GM12878 (cell line): ENCODE results near the gene KCNIP3.

Source experiments
- MEF2A ChIP-seq: IDR thresholded peaks from 2 replicates; pipeline ENCODE4 v1.6.1; 2011; ENCODE audit warnings: low read depth, mild to moderate bottlenecking, low read length, moderate library complexity; ENCODE audit not compliant: insufficient read depth
- SMC3 ChIP-seq: IDR thresholded peaks from 2 replicates; pipeline ENCODE4 v1.6.1; 2011; ENCODE audit warnings: low read length, improper control_type of control experiment, borderline replicate concordance
- TF ChIP-seq, protein P1 (sequence below), 3 experiments: IDR thresholded peaks in 2 of 3; conservative IDR thresholded peaks in 1 of 3; 2 replicates each; pipeline ENCODE4 v1.5.1; 2011; ENCODE audit warnings: low read depth in 3 of 3, low read length in 3 of 3, mild to moderate bottlenecking in 3 of 3, control low read depth in 2 of 3, moderate library complexity in 2 of 3, inconsistent platforms in 1 of 3, mixed read lengths in 1 of 3; ENCODE audit not compliant: control insufficient read depth in 2 of 3, insufficient read depth in 1 of 3; ENCODE audit errors: extremely low read depth in 1 of 3
- TF ChIP-seq, protein P2 (sequence below): IDR thresholded peaks from 2 replicates; pipeline ENCODE4 v1.6.1; 2012; ENCODE audit warnings: low read length, inconsistent platforms
- TF ChIP-seq, protein P3 (sequence below): fragments of 450-650 bp; IDR thresholded peaks from 2 replicates; pipeline ENCODE4 v1.6.1; 2017; ENCODE audit warnings: antibody characterized with exemption, mild to moderate bottlenecking, moderate library complexity

DNA sequence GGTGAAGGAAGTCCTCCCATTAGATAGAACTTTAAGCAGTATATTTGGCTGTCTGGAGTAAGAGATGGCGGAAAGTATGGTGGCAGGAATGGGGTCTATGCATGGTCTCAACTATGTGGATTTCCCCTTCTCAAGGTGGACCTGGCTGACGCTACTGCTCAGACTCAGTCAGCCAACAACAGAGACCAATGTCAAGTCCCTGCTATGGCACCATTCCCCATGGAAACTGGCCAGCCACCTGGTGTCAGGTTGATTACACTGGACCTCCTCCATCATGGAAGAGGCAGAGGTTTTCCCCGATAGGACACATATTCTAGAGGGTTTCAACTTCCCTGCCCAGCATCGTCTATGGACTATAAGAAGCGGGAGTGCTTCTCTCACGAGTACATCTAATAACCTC is 96.8 kb downstream of the KCNIP3 start:
- no peak for TF ChIP-seq MEF2A
- no peak for TF ChIP-seq SMC3
- TF ChIP-seq, protein P1, sequence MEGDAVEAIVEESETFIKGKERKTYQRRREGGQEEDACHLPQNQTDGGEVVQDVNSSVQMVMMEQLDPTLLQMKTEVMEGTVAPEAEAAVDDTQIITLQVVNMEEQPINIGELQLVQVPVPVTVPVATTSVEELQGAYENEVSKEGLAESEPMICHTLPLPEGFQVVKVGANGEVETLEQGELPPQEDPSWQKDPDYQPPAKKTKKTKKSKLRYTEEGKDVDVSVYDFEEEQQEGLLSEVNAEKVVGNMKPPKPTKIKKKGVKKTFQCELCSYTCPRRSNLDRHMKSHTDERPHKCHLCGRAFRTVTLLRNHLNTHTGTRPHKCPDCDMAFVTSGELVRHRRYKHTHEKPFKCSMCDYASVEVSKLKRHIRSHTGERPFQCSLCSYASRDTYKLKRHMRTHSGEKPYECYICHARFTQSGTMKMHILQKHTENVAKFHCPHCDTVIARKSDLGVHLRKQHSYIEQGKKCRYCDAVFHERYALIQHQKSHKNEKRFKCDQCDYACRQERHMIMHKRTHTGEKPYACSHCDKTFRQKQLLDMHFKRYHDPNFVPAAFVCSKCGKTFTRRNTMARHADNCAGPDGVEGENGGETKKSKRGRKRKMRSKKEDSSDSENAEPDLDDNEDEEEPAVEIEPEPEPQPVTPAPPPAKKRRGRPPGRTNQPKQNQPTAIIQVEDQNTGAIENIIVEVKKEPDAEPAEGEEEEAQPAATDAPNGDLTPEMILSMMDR (IDR thresholded peaks at IDR 0.05 in 2 of 3, conservative IDR thresholded peaks at IDR 0.05 in 1 of 3; ENCODE audit: control insufficient read depth in 2 of 3, extremely low read depth in 1 of 3, insufficient read depth in 1 of 3, low read depth in 3 of 3, low read length in 3 of 3) = no peak
- TF ChIP-seq, protein P2, sequence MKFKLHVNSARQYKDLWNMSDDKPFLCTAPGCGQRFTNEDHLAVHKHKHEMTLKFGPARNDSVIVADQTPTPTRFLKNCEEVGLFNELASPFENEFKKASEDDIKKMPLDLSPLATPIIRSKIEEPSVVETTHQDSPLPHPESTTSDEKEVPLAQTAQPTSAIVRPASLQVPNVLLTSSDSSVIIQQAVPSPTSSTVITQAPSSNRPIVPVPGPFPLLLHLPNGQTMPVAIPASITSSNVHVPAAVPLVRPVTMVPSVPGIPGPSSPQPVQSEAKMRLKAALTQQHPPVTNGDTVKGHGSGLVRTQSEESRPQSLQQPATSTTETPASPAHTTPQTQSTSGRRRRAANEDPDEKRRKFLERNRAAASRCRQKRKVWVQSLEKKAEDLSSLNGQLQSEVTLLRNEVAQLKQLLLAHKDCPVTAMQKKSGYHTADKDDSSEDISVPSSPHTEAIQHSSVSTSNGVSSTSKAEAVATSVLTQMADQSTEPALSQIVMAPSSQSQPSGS = no peak
- TF ChIP-seq, protein P3, sequence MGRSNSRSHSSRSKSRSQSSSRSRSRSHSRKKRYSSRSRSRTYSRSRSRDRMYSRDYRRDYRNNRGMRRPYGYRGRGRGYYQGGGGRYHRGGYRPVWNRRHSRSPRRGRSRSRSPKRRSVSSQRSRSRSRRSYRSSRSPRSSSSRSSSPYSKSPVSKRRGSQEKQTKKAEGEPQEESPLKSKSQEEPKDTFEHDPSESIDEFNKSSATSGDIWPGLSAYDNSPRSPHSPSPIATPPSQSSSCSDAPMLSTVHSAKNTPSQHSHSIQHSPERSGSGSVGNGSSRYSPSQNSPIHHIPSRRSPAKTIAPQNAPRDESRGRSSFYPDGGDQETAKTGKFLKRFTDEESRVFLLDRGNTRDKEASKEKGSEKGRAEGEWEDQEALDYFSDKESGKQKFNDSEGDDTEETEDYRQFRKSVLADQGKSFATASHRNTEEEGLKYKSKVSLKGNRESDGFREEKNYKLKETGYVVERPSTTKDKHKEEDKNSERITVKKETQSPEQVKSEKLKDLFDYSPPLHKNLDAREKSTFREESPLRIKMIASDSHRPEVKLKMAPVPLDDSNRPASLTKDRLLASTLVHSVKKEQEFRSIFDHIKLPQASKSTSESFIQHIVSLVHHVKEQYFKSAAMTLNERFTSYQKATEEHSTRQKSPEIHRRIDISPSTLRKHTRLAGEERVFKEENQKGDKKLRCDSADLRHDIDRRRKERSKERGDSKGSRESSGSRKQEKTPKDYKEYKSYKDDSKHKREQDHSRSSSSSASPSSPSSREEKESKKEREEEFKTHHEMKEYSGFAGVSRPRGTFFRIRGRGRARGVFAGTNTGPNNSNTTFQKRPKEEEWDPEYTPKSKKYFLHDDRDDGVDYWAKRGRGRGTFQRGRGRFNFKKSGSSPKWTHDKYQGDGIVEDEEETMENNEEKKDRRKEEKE = no peak
